HG03558 (cell line): ENCODE results near the gene CSGALNACT2.

Source experiments
- ATAC-seq: cut with Tn5 transposase; IDR thresholded peaks from one replicate; pipeline ENCODE4 v1.9.1; 2021; ENCODE audit warnings: moderate number of reproducible peaks; ENCODE audit not compliant: unreplicated experiment; ENCODE audit errors: extremely low read depth

The CSGALNACT2 gene

GRCh38 chr10:43224321-43224720 is 86.1 kb downstream of the CSGALNACT2 start:
- ATAC-seq, result no peak

GRCh38 chr10:43225004-43225786 is 87.0 kb downstream of the CSGALNACT2 start:
- ATAC-seq, result no peak

- no peak for ATAC-seq
These were observed 87.5 kb downstream of the CSGALNACT2 start for GRCh38 chr10:43225787-43226153.

GRCh38 chr10:43226441-43226840 is 88.2 kb downstream of the CSGALNACT2 start:
- no peak for ATAC-seq

GRCh38 chr10:43226851-43227845 is 88.9 kb downstream of the CSGALNACT2 start:
- no peak for ATAC-seq

- ATAC-seq, result no peak
These were observed 89.9 kb downstream of the CSGALNACT2 start for GRCh38 chr10:43227911-43228782.

- ATAC-seq, result no peak
These were observed 90.5 kb downstream of the CSGALNACT2 start for GRCh38 chr10:43228783-43229207.

- no peak for ATAC-seq
These were observed 91.2 kb downstream of the CSGALNACT2 start for GRCh38 chr10:43229208-43230061.

GRCh38 chr10:43230101-43230908 is 92.1 kb downstream of the CSGALNACT2 start:
- no peak for ATAC-seq

- ATAC-seq, result no peak
These were observed 92.8 kb downstream of the CSGALNACT2 start for GRCh38 chr10:43230909-43231522.

- ATAC-seq, result no peak
These were observed 93.4 kb downstream of the CSGALNACT2 start for GRCh38 chr10:43231523-43232078.

- ATAC-seq, result no peak
These were observed 95.6 kb downstream of the CSGALNACT2 start for GRCh38 chr10:43233601-43234430.

GRCh38 chr10:43234471-43235041 is 96.3 kb downstream of the CSGALNACT2 start:
- no peak for ATAC-seq
